Measurements from ENCODE around the gene FTO.

Gene FTO

DNA sequence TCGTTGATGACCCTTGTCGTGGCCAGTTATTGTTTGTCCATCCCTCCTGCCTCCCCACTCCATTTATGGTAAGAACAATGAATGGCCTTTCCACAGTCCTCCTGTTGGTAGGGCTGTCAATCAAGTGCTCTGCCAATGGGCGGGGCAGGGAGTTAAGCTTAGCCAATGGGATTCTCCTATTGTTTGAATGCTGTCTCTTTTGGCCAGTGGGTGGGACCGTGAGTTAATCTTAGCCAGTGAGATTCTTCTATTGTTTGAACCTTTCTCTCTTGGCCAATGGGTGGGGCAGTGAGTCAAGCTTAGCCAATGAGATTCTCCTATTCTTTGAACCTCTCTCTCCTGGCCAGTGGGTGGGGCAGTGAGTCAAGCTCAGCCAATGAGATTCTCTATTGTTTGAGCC lies 497.2 kb downstream of the FTO start:
- FAIRE-seq (no peak), DNase-seq (ENCODE audit: low spot score) (no peak)
